Left lung (tissue), 10 donors: ENCODE measurements around the gene CFAP70. TPM values are rescaled to one million over a fixed set of nuclear protein-coding genes. Genes with fewer than 3 reads are reported as not detected.
"Not testable (repeated sequence)": the region's sequence is repeated elsewhere in the genome, so short reads cannot be mapped to it uniquely, and the experiment has no call there.

Experiments used
- ATAC-seq: fragments of 200-7000 bp; cut with Tn5 transposase; one replicate; pipeline ENCODE4 v1.9.1; 2020; ENCODE audit warnings: moderate library complexity
- DNase-seq, 4 donors: peaks; one replicate each; pipeline ENCODE4 v3.0.0-alpha.2; 2013 to 2020
- H3K27ac ChIP-seq, 2 donors: fragments of 200-600 bp; sonication (generic) in 1 of 2; one replicate each; pipeline versions ENCODE4 v1.5.0 to v1.8.0; 2020 to 2021
- H3K27me3 ChIP-seq, 2 donors: fragments of 200-600 bp; sonication (generic) in 1 of 2; one replicate each; pipeline versions ENCODE4 v1.5.0 to v1.8.0; 2020 to 2021
- H3K36me3 ChIP-seq, 2 donors: fragments of 200-600 bp; sonication (generic) in 1 of 2; one replicate each; pipeline versions ENCODE4 v1.5.0 to v1.8.0; 2020 to 2021
- H3K4me1 ChIP-seq, 2 donors: fragments of 200-600 bp; one replicate each; pipeline ENCODE4 v1.8.0; 2021
- H3K4me3 ChIP-seq, 2 donors: fragments of 200-600 bp; sonication (generic) in 1 of 2; one replicate each; pipeline versions ENCODE4 v1.5.0 to v1.8.0; 2020 to 2021; ENCODE audit warnings: mild to moderate bottlenecking in 1 of 2
- H3K9me3 ChIP-seq, 2 donors: fragments of 200-600 bp; sonication (generic) in 1 of 2; one replicate each; pipeline versions ENCODE4 v1.5.0 to v1.8.0; 2020 to 2021
- intact Hi-C, 2 donors: fragments of 100-400 bp; cut with DNase I; formaldehyde crosslinking; loops; one replicate each; pipeline versions ENCODE4 v1.11.2 to v1.14.2; 2022
- polyA plus RNA-seq, 6 donors: library from polyadenylated mRNA; unstranded; fragments of 120-200 nt; gene quantifications; one replicate each; pipeline ENCODE4 v1.2.1, GENCODE V29; 2013; ENCODE audit not compliant: insufficient read length in 6 of 6
- total RNA-seq, 2 donors: library from RNA; stranded (reverse); fragmentation: NEBNext Ultra II Directional; extraction: Animal tissue kit (Norgen Biotek cat#: 25700); gene quantifications; one replicate each; pipeline ENCODE4 v1.2.1, GENCODE V29; 2021
- TF ChIP-seq, protein P1 (sequence below), 2 donors: fragments of 200-600 bp; sonication (generic) in 1 of 2; IDR thresholded peaks; one replicate each; pipeline versions ENCODE4 v1.5.0 to v1.8.0; 2021; ENCODE audit warnings: antibody characterized with exemption in 2 of 2
- donor health status: DM: no; HTN: yes; CAD: no.
- donor health status: DM: no; HTN: no; CAD: no.

Gene CFAP70
- total and polyA plus RNA-seq, 8 donors = 0.87 to 21.8 (median 12.4) TPM

DNA sequence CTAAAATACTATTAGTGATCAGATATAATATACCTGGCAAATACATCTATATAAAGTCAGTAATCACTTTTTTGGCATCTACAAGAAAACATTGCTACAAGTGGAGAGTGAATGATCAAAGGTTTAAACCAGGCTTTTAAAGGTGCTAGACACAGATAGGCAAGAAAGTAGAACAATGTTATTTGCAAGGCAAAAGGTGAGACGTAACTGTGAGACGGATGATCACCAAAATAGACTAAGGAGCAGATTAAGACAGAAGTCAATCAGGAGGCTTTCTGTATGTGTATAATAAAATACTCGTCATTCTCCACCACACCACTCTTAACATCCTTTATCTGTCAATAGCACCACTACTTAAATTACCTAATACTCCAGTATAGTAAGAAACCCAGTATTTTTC lies 46.9 kb upstream of the CFAP70 start:
- Histone ChIP-seq H3K27me3 (no peaks in the 10 kb centered on the region), H3K36me3 (peaks cover 0 to 7% of the 10 kb centered on the region in 2 donors), H3K27ac (no peak overlapping the region), H3K4me3 (no peak overlapping the region), H3K9me3 (no peaks in the 10 kb centered on the region), H3K4me1 (peaks cover 0 to 29% of the 10 kb centered on the region in 2 donors)
- ATAC-seq (no peak), DNase-seq (no peak)
- TF ChIP-seq, protein P1, sequence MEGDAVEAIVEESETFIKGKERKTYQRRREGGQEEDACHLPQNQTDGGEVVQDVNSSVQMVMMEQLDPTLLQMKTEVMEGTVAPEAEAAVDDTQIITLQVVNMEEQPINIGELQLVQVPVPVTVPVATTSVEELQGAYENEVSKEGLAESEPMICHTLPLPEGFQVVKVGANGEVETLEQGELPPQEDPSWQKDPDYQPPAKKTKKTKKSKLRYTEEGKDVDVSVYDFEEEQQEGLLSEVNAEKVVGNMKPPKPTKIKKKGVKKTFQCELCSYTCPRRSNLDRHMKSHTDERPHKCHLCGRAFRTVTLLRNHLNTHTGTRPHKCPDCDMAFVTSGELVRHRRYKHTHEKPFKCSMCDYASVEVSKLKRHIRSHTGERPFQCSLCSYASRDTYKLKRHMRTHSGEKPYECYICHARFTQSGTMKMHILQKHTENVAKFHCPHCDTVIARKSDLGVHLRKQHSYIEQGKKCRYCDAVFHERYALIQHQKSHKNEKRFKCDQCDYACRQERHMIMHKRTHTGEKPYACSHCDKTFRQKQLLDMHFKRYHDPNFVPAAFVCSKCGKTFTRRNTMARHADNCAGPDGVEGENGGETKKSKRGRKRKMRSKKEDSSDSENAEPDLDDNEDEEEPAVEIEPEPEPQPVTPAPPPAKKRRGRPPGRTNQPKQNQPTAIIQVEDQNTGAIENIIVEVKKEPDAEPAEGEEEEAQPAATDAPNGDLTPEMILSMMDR (IDR thresholded peaks at IDR 0.05) = no peak
- intact Hi-C loops = no loop called here

DNA sequence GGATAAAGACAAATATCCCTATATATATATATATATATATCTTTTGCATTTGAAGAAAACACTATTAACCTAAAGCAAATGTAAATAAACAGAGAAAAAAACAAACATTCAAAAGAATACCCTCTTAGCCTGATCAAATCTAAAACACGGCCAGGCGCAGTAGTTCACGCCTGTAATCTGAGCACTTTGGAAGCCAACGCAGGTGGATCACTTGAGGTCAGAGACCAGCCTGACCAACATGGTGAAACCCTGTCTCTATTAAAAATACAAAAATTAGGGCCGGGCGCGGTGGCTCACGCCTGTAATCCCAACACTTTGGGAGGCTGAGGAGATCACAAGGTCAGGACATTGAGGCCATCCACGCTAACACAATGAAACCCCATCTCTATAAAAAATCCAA lies 46.0 kb upstream of the CFAP70 start:
- no peak overlapping the region for H3K27ac ChIP-seq
- DNase-seq = no peak
- intact Hi-C loops = no loop called here
- H3K27me3 ChIP-seq = no peaks in the 10 kb centered on the region
- no peak overlapping the region for H3K4me3 ChIP-seq
- ATAC-seq = no peak
- no peaks in the 10 kb centered on the region for H3K9me3 ChIP-seq
- peaks cover 0 to 9% of the 10 kb centered on the region in 2 donors for H3K36me3 ChIP-seq
- TF ChIP-seq, protein P1 (IDR thresholded peaks at IDR 0.05) = no peak
- H3K4me1 ChIP-seq = peaks cover 0 to 21% of the 10 kb centered on the region in 2 donors

DNA sequence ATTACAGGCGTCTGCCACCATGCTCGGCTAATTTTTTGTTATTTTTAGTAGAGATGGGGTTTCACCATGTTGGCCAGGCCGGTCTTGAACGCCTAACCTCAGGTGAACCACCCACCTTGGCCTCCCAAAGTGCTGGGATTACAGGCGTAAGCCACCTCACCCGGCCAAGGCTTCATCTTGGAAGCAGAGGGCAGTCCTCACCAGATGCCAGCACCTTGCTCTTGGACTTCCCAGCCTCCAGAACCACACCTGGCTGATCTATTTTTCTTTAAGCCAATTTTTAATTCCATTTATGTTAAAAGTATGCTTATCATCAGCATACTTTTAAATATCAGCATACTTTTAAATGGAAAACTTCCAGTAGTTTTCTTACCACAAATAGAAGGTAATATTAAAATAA lies 43.0 kb upstream of the CFAP70 start:
- peaks cover 0 to 3% of the 10 kb centered on the region in 2 donors for H3K4me1 ChIP-seq
- TF ChIP-seq, protein P1 (IDR thresholded peaks at IDR 0.05) = no peak
- H3K9me3 ChIP-seq = no peaks in the 10 kb centered on the region
- H3K36me3 ChIP-seq = peaks cover 0 to 33% of the 10 kb centered on the region in 2 donors
- H3K27me3 ChIP-seq = no peaks in the 10 kb centered on the region
- intact Hi-C loops = no loop called here
- DNase-seq (no peak), ATAC-seq (no peak)
- no peak overlapping the region for H3K4me3 ChIP-seq
- no peak overlapping the region for H3K27ac ChIP-seq

DNA sequence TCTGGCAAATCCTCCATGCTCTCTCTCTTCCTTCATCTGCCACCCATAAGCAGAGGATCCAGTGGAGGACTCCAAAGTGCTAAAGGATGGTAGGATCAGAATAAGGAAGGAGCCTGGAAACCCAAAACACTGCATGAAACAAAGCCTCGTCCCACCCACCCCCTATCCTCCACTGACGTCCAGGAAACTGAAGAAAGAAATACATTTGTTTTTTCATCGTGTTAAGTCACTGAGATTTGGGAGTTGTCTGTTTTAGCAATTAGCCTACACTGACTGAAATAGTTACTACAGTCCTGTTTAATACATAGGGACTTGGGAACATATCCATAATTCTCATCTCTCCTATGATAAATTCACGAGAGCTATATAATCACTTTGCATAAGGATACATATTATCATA lies 40.4 kb upstream of the CFAP70 start:
- no peaks in the 10 kb centered on the region for H3K27me3 ChIP-seq
- no peak overlapping the region for H3K4me3 ChIP-seq
- H3K9me3 ChIP-seq = no peaks in the 10 kb centered on the region
- intact Hi-C loops = no loop called here
- TF ChIP-seq, protein P1 (IDR thresholded peaks at IDR 0.05) = no peak
- DNase-seq (no peak), ATAC-seq (no peak)
- no peak overlapping the region for H3K27ac ChIP-seq
- H3K36me3 ChIP-seq = peaks cover 0 to 56% of the 10 kb centered on the region in 2 donors
- no peaks in the 10 kb centered on the region for H3K4me1 ChIP-seq

DNA sequence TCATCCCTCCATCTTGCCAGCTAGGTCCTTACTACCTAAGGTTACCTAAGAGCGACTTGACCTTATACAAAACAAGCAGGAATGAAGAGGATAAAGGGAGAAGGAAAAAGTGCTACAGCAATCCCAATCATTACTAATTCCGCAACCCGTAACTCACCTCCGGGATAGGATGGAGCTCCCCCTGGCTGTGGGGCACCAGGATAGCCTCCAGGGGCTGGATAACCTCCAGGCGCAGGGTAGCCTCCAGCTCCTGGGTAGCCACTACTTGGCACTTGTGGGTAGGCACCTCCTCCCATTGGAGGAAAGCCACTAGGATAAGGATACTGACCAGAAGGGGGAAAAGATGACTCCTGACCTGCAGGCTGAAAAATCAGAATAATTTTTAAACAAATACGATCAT lies 39.4 kb upstream of the CFAP70 start:
- no peak overlapping the region for H3K4me3 ChIP-seq
- intact Hi-C loops = no loop called here
- ATAC-seq = no peak
- H3K36me3 ChIP-seq = peaks cover 0 to 56% of the 10 kb centered on the region in 2 donors
- H3K27ac ChIP-seq = no peak overlapping the region
- no peaks in the 10 kb centered on the region for H3K27me3 ChIP-seq
- no peak for DNase-seq
- H3K9me3 ChIP-seq = no peaks in the 10 kb centered on the region
- TF ChIP-seq, protein P1 (IDR thresholded peaks at IDR 0.05) = no peak
- H3K4me1 ChIP-seq = no peaks in the 10 kb centered on the region

DNA sequence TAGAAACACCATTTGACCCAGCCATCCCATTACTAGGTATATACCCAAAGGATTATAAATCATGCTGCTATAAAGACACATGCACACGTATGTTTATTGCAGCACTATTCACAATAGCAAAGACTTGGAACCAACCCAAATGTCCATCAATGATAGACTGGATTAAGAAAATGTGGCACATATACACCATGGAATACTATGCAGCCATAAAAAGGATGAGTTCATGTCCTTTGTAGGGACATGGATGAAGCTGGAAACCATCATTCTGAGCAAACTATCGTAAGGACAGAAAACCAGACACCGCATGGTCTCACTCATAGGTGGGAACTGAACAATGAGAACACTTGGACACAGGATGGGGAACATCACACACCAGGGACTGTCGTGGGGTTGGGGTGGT lies 35.7 kb upstream of the CFAP70 start:
- H3K4me1 ChIP-seq, H3K9me3 ChIP-seq, H3K4me3 ChIP-seq, DNase-seq, H3K27ac ChIP-seq, intact Hi-C loops, ATAC-seq, H3K27me3 ChIP-seq: not testable (repeated sequence)
- H3K36me3 ChIP-seq = peaks cover 0 to 81% of the 10 kb centered on the region in 2 donors
